Cardiac muscle cell (in vitro differentiated cells and primary cell): ENCODE measurements around the gene ACBD4. TPM values are rescaled to one million over a fixed set of nuclear protein-coding genes. Genes with fewer than 3 reads are reported as not detected.

Experiments
- DNase-seq, 2 donors: peaks; one replicate each; pipeline versions ENCODE4 v3.0.0 to v3.0.0-alpha.2; 2010 to 2017; ENCODE audit warnings: low read depth in 1 of 2, low spot score in 1 of 2
- H3K27ac ChIP-seq: fragments of 200-600 bp; sonication (generic); 2 replicates; pipeline ENCODE4 v1.5.1; 2016
- H3K27me3 ChIP-seq: fragments of 200-600 bp; sonication (generic); 2 replicates; pipeline ENCODE4 v1.6.0; 2016; ENCODE audit warnings: control low read depth
- H3K36me3 ChIP-seq: fragments of 200-600 bp; sonication (generic); 2 replicates; pipeline ENCODE4 v1.5.1; 2016; ENCODE audit warnings: control low read depth
- H3K4me1 ChIP-seq: fragments of 200-600 bp; sonication (generic); 2 replicates; pipeline ENCODE4 v1.8.1; 2017; ENCODE audit warnings: low read depth, mild to moderate bottlenecking, mixed run types
- H3K4me3 ChIP-seq: fragments of 200-600 bp; sonication (generic); 2 replicates; pipeline ENCODE4 v1.5.1; 2016; ENCODE audit warnings: mild to moderate bottlenecking
- H3K9me3 ChIP-seq: fragments of 200-600 bp; sonication (generic); 2 replicates; pipeline ENCODE4 v1.5.1; 2017; ENCODE audit warnings: low read depth, mild to moderate bottlenecking, control low read depth
- CTCF ChIP-seq: IDR thresholded peaks from 2 replicates; pipeline ENCODE4 v1.5.1; 2012; ENCODE audit warnings: low read depth, mild to moderate bottlenecking, low read length
- polyA plus RNA-seq: library from polyadenylated mRNA; unstranded; fragments of >200 nt; fragmentation: Nextera tagmentation; extraction: Ambion mirVana; gene quantifications from 2 replicates; pipeline ENCODE4 v1.2.1, GENCODE V29; 2016
- total RNA-seq: library from RNA; depleted of rRNA; stranded (reverse); fragments of >200 nt; gene quantifications from 2 replicates; pipeline ENCODE4 v1.2.3, GENCODE V29; 2016

Gene ACBD4
- total and polyA plus RNA-seq, 2 experiments from 2014 or later = 20.5 to 29.3 TPM

GRCh38 chr17:45113424-45113754 is 22.1 kb upstream of the ACBD4 start:
- no peak for DNase-seq
- H3K36me3 ChIP-seq = no peaks in the 10 kb centered on the region
- no peak for TF ChIP-seq CTCF
- H3K27me3 ChIP-seq = no peaks in the 10 kb centered on the region
- H3K4me3 ChIP-seq = no peak overlapping the region
- no peaks in the 10 kb centered on the region for H3K9me3 ChIP-seq
- no peak overlapping the region for H3K27ac ChIP-seq
- no peaks in the 10 kb centered on the region for H3K4me1 ChIP-seq

GRCh38 chr17:45114117-45114932 is 21.2 kb upstream of the ACBD4 start:
- no peaks in the 10 kb centered on the region for H3K27me3 ChIP-seq
- no peak overlapping the region for H3K27ac ChIP-seq
- no peaks in the 10 kb centered on the region for H3K9me3 ChIP-seq
- no peak overlapping the region for H3K4me3 ChIP-seq
- TF ChIP-seq CTCF = no peak
- H3K4me1 ChIP-seq = no peaks in the 10 kb centered on the region
- DNase-seq = no peak
- H3K36me3 ChIP-seq = no peaks in the 10 kb centered on the region

DNA sequence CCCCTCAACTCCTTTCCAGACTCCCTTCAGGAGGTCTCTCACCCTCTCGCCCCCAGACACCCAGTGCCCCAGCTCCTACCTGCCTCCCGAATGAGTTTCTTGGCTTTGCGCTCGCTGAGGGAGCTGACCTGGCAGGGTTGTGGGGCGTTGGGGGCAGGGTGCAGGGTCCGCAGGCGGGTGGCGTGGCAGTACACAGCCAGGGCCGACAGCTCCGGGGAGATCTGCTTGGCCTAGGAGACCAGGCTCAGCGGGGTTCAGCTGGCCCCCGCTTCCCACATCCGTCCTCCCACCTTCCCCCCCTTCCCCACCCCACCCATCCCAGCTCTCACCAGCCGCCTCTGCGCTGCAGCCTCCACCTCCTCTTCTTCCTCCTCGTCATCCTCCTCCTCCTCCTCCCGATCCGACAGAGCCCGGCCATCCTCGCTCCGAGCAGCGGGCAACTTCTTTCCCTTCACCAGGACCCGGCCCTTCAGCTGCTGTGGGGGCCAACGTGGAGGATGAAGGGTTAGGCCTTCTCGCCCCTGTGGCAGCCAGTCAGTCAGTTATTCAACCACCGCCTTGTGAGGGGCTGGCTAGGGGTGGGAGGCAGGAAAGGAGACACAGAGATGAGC is 20.4 kb upstream of the ACBD4 start:
- no peak for DNase-seq

GRCh38 chr17:45115871-45116270 is 19.6 kb upstream of the ACBD4 start:
- DNase-seq = no peak
- H3K27ac ChIP-seq = no peak overlapping the region
- TF ChIP-seq CTCF = no peak
- H3K27me3 ChIP-seq = no peaks in the 10 kb centered on the region
- H3K4me1 ChIP-seq = no peaks in the 10 kb centered on the region
- H3K36me3 ChIP-seq = no peaks in the 10 kb centered on the region
- H3K4me3 ChIP-seq = no peak overlapping the region
- no peaks in the 10 kb centered on the region for H3K9me3 ChIP-seq

More for the DNA sequence above, 20.4 kb upstream of the ACBD4 start:
- Histone ChIP-seq H3K27ac (no peak overlapping the region), H3K4me3 (no peak overlapping the region), H3K27me3 (no peaks in the 10 kb centered on the region), H3K4me1 (no peaks in the 10 kb centered on the region), H3K36me3 (no peaks in the 10 kb centered on the region), H3K9me3 (no peaks in the 10 kb centered on the region)
- TF ChIP-seq CTCF = no peak

DNA sequence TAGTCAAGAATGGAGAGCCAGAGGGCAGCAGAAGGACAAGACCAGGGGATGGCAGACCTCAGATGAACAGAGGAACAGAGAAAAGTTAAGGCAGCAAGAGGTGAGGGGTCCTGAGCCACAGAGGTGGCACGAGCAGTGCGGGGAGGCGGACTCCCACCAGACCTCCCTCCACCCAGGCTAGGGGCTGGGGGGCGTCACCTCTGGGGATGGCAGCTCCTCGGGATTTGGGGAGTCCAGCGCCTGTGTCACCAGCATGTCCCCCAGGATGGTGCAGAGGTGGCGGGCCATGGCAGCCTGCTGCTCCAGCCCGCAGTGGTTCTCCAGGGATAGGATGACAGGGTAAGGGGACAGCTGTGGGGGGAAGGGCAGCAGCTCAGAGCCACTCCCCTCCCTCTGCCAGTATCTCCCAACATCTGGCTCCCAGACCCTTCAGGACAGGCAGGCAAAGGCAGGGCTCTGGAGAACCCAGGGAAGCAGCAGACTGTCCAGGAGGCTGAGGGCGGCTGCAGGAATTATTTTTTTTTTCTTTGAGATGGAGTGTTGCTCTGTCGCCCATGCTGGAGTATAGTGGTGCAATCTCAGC is 19.0 kb upstream of the ACBD4 start:
- no peak for DNase-seq
- Histone ChIP-seq H3K27ac (no peak overlapping the region), H3K9me3 (no peaks in the 10 kb centered on the region), H3K36me3 (no peaks in the 10 kb centered on the region), H3K4me3 (no peak overlapping the region), H3K27me3 (no peaks in the 10 kb centered on the region), H3K4me1 (no peaks in the 10 kb centered on the region)
- no peak for TF ChIP-seq CTCF
